H9 (cell line): ENCODE data around the gene PPP3CA. TPM values are rescaled to one million over a fixed set of nuclear protein-coding genes. Genes with fewer than 3 reads are reported as not detected.

Source experiments
- DNase-seq: peaks from one replicate; pipeline ENCODE4 v3.0.0-alpha.2; 2017
- H2AFZ ChIP-seq: one replicate; pipeline ENCODE4 v1.6.1; 2013; ENCODE audit warnings: mild to moderate bottlenecking, low read length, control low read depth, moderate library complexity
- H2AK5ac ChIP-seq: 2 replicates; pipeline ENCODE4 v1.6.1; 2013; ENCODE audit warnings: low read length, control low read depth, mixed read lengths; ENCODE audit not compliant: insufficient read length
- H2BK120ac ChIP-seq: one replicate; pipeline ENCODE4 v1.6.1; 2013; ENCODE audit warnings: low read depth, mild to moderate bottlenecking, low read length, control low read depth, inconsistent platforms; ENCODE audit not compliant: poor library complexity, severe bottlenecking
- H2BK12ac ChIP-seq: 2 replicates; pipeline ENCODE4 v1.6.1; 2013; ENCODE audit warnings: low read length, control low read depth, mixed read lengths, low read depth; ENCODE audit not compliant: insufficient read length
- H2BK15ac ChIP-seq: 2 replicates; pipeline ENCODE4 v1.6.1; 2013; ENCODE audit warnings: low read depth, low read length, control low read depth
- H2BK20ac ChIP-seq: one replicate; pipeline ENCODE4 v1.6.1; 2013; ENCODE audit warnings: low read depth, mild to moderate bottlenecking, low read length, control low read depth, inconsistent platforms; ENCODE audit not compliant: poor library complexity, severe bottlenecking
- H2BK5ac ChIP-seq: 2 replicates; pipeline ENCODE4 v1.6.1; 2013; ENCODE audit warnings: low read length, control low read depth, mixed read lengths; ENCODE audit not compliant: insufficient read length
- H3K14ac ChIP-seq: 2 replicates; pipeline ENCODE4 v1.6.1; 2013; ENCODE audit warnings: low read length, control low read depth; ENCODE audit not compliant: insufficient read depth
- H3K18ac ChIP-seq: 2 replicates; pipeline ENCODE4 v1.6.1; 2013; ENCODE audit warnings: low read depth, mild to moderate bottlenecking, mixed read lengths, low read length, control low read depth; ENCODE audit not compliant: insufficient read length
- H3K23ac ChIP-seq: 2 replicates; pipeline ENCODE4 v1.6.1; 2013; ENCODE audit warnings: low read length, control low read depth, mixed read lengths, low read depth; ENCODE audit not compliant: insufficient read length
- H3K23me2 ChIP-seq: 2 replicates; pipeline ENCODE4 v1.6.1; 2013; ENCODE audit warnings: low read depth, mild to moderate bottlenecking, mixed read lengths, low read length, control low read depth; ENCODE audit not compliant: insufficient read length, poor library complexity, severe bottlenecking
- H3K27ac ChIP-seq: 2 replicates; pipeline ENCODE4 v1.5.1; 2013; ENCODE audit warnings: low read length, control low read depth, mixed read lengths, low read depth; ENCODE audit not compliant: insufficient read length
- H3K27me3 ChIP-seq: 2 replicates; pipeline ENCODE4 v1.6.1; 2013; ENCODE audit warnings: low read length, control low read depth, inconsistent platforms; ENCODE audit not compliant: insufficient read depth
- H3K4ac ChIP-seq: 2 replicates; pipeline ENCODE4 v1.6.1; 2013; ENCODE audit warnings: low read depth, mild to moderate bottlenecking, control low read depth, inconsistent platforms, low read length, moderate library complexity
- H3K4me1 ChIP-seq: 2 replicates; pipeline ENCODE4 v1.6.1; 2013; ENCODE audit warnings: low read length, control low read depth, inconsistent platforms; ENCODE audit not compliant: insufficient read depth
- H3K4me2 ChIP-seq: 2 replicates; pipeline ENCODE4 v1.6.1; 2013; ENCODE audit warnings: low read length, control low read depth, mixed read lengths; ENCODE audit not compliant: insufficient read length, insufficient read depth
- H3K56ac ChIP-seq: 2 replicates; pipeline ENCODE4 v1.6.1; 2013; ENCODE audit warnings: low read depth, mild to moderate bottlenecking, mixed read lengths, low read length, control low read depth; ENCODE audit not compliant: insufficient read length
- H3K79me1 ChIP-seq: 2 replicates; pipeline ENCODE4 v1.6.1; 2013; ENCODE audit warnings: low read depth, mild to moderate bottlenecking, moderate library complexity, low read length, control low read depth, inconsistent platforms; ENCODE audit not compliant: insufficient read depth, poor library complexity, severe bottlenecking
- H3K79me2 ChIP-seq: 2 replicates; pipeline ENCODE4 v1.6.1; 2013; ENCODE audit warnings: low read length, control low read depth, inconsistent platforms; ENCODE audit not compliant: insufficient read depth
- H3K9ac ChIP-seq: 2 replicates; pipeline ENCODE4 v1.6.1; 2013; ENCODE audit warnings: low read length, control low read depth, mixed read lengths; ENCODE audit not compliant: insufficient read length; ENCODE audit errors: extremely low read depth
- H3K9me3 ChIP-seq: one replicate; pipeline ENCODE4 v1.6.1; 2013; ENCODE audit warnings: low read depth, low read length, inconsistent platforms; ENCODE audit not compliant: control insufficient read depth
- H3T11ph ChIP-seq: one replicate; pipeline ENCODE4 v1.6.1; 2013; ENCODE audit warnings: mild to moderate bottlenecking, low read length, control low read depth, inconsistent platforms
- H4K20me1 ChIP-seq: one replicate; pipeline ENCODE4 v1.6.1; 2013; ENCODE audit not compliant: control insufficient read depth, insufficient read length, insufficient read depth
- H4K5ac ChIP-seq: 2 replicates; pipeline ENCODE4 v1.6.1; 2013; ENCODE audit warnings: low read depth, mild to moderate bottlenecking, mixed read lengths, low read length, control low read depth; ENCODE audit not compliant: insufficient read length
- H4K8ac ChIP-seq: replicated peaks from 2 replicates; pipeline ENCODE4 v1.6.1; 2013; ENCODE audit warnings: low read length, control low read depth, mixed read lengths, low read depth; ENCODE audit not compliant: insufficient read length
- H4K91ac ChIP-seq: 2 replicates; pipeline ENCODE4 v1.6.1; 2013; ENCODE audit warnings: low read depth, mild to moderate bottlenecking, moderate library complexity, mixed read lengths, low read length, control low read depth; ENCODE audit not compliant: insufficient read length
- H3K27ac Mint-ChIP-seq, 3 experiments: 2 replicates in 2 of 3; 3 replicates in 1 of 3; pipeline ENCODE4 v1.8.0; 2020 to 2021; ENCODE audit warnings: mixed read lengths in 3 of 3, mild to moderate bottlenecking in 1 of 3, moderate library complexity in 1 of 3
- H3K27me3 Mint-ChIP-seq: 2 replicates; pipeline ENCODE4 v1.8.0; 2021; ENCODE audit warnings: low read depth, mild to moderate bottlenecking, moderate library complexity, mixed read lengths
- H3K36me3 Mint-ChIP-seq, 3 experiments: 2 replicates in 2 of 3; 3 replicates in 1 of 3; pipeline ENCODE4 v1.8.0; 2020 to 2021; ENCODE audit warnings: low read depth in 3 of 3, mixed read lengths in 3 of 3; ENCODE audit not compliant: insufficient read depth in 1 of 3
- H3K4me1 Mint-ChIP-seq, 2 experiments: 2 replicates each; pipeline ENCODE4 v1.8.0; 2020; ENCODE audit warnings: mixed read lengths in 2 of 2
- H3K4me3 Mint-ChIP-seq, 2 experiments: 2 replicates in 1 of 2; 3 replicates in 1 of 2; pipeline ENCODE4 v1.8.0; 2020 to 2021; ENCODE audit warnings: mild to moderate bottlenecking in 2 of 2, mixed read lengths in 2 of 2, moderate library complexity in 1 of 2
- H3K9me3 Mint-ChIP-seq, 2 experiments: 2 replicates in 1 of 2; 3 replicates in 1 of 2; pipeline ENCODE4 v1.8.0; 2020; ENCODE audit warnings: mild to moderate bottlenecking in 2 of 2, mixed read lengths in 2 of 2, moderate library complexity in 1 of 2
- WGBS: extraction: QIAGEN DNeasy Blood & Tissue Kit; methylation state at CpG from one replicate; pipeline ENCODE4 v1.1.7; 2013; ENCODE audit warnings: missing lambda C conversion rate, low lambda C conversion rate, mixed read lengths; ENCODE audit not compliant: insufficient read length; ENCODE audit errors: extremely low coverage; 5-methylcytosine and 5-hydroxymethylcytosine counted together
- total RNA-seq: library from RNA; stranded (reverse); gene quantifications from 2 replicates; pipeline ENCODE4 v1.2.1, GENCODE V29; 2021
- TF ChIP-seq, protein P1 (sequence below): fragments of 200-600 bp; sonication (generic); conservative IDR thresholded peaks from 3 replicates; pipeline ENCODE4 v1.8.0; 2021; ENCODE audit warnings: antibody characterized with exemption, mild to moderate bottlenecking

Gene PPP3CA
- total RNA-seq, 1 experiment from 2014 or later, result 16.8 TPM

- Histone ChIP-seq H2BK15ac (no peak overlapping the region), H3K4ac (no peak overlapping the region), H3K23me2 (no peaks in the 10 kb centered on the region), H4K91ac (no peak overlapping the region), H3K23ac (no peak overlapping the region), H2BK5ac (no peak overlapping the region), H3K9me3 (no peaks in the 10 kb centered on the region), H2BK20ac (no peak overlapping the region), H3K9ac (no peak overlapping the region), H3K79me1 (no peaks in the 10 kb centered on the region), H4K20me1 (no peaks in the 10 kb centered on the region), H3K79me2 (peaks cover 2% of the 10 kb centered on the region; the same call in 1 of the 2 replicates), H3K27ac (no peak overlapping the region), H2AK5ac (no peak overlapping the region), H3K56ac (no peak overlapping the region), H3K18ac (no peak overlapping the region), H3T11ph (no peak overlapping the region), H3K27me3 (no peaks in the 10 kb centered on the region), H3K4me1 (peaks cover 9% of the 10 kb centered on the region), H2BK120ac (no peak overlapping the region), H2BK12ac (no peak overlapping the region), H2AFZ (no peak overlapping the region), H3K14ac (no peak overlapping the region), H3K4me2 (no peak overlapping the region), H4K8ac (no peak overlapping the region), H4K5ac (no peak overlapping the region)
- Mint-ChIP-seq H3K4me3 (no peak overlapping the region), H3K36me3 (no peaks in the 10 kb centered on the region), H3K27ac (peak overlapping the region in 2 of 3 experiments; percentile 24 to 36; a peak in 2 of 7 replicates), H3K27me3 (no peaks in the 10 kb centered on the region), H3K4me1 (peaks cover 58 to 67% of the 10 kb centered on the region in 2 experiments), H3K9me3 (no peaks in the 10 kb centered on the region)
- no CpG with 5 or more reads among the region's 4 CpGs for WGBS
- no peak for DNase-seq
- TF ChIP-seq, protein P1, sequence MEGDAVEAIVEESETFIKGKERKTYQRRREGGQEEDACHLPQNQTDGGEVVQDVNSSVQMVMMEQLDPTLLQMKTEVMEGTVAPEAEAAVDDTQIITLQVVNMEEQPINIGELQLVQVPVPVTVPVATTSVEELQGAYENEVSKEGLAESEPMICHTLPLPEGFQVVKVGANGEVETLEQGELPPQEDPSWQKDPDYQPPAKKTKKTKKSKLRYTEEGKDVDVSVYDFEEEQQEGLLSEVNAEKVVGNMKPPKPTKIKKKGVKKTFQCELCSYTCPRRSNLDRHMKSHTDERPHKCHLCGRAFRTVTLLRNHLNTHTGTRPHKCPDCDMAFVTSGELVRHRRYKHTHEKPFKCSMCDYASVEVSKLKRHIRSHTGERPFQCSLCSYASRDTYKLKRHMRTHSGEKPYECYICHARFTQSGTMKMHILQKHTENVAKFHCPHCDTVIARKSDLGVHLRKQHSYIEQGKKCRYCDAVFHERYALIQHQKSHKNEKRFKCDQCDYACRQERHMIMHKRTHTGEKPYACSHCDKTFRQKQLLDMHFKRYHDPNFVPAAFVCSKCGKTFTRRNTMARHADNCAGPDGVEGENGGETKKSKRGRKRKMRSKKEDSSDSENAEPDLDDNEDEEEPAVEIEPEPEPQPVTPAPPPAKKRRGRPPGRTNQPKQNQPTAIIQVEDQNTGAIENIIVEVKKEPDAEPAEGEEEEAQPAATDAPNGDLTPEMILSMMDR, result no peak
Measured at GRCh38 chr4:101328063-101328602, 19.2 kb downstream of the PPP3CA start.
